NCI-H2227 (cell line): ENCODE results near the gene ABCC4.
A peak's percentile ranks its signal among the peaks of the same experiment; 100 is the strongest.

Experiments
- DNase-seq: peaks from one replicate; lab custom pipeline; 2025; ENCODE audit not compliant: unreplicated experiment; lab: John Stamatoyannopoulos, UW

The ABCC4 gene

DNA sequence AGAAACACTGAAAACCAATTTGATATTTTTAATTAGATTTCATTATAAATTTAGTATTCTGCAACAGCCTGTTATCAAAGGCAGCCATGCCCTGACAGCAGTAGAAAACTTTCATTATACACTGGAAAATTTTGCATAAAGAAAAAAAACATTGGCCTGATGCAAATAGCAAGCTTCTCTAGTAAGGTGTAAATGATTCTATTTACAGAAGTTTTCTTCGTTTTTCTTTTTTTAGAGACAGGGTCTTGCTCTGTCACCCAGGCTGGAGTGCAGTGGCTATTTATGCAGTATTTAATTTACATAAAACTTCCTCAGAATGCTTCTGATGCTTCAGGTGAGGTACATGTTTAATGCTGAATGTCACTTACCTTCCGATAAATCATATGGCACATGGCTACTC, 67.0 kb downstream of the ABCC4 start:
- no peak for DNase-seq

DNA sequence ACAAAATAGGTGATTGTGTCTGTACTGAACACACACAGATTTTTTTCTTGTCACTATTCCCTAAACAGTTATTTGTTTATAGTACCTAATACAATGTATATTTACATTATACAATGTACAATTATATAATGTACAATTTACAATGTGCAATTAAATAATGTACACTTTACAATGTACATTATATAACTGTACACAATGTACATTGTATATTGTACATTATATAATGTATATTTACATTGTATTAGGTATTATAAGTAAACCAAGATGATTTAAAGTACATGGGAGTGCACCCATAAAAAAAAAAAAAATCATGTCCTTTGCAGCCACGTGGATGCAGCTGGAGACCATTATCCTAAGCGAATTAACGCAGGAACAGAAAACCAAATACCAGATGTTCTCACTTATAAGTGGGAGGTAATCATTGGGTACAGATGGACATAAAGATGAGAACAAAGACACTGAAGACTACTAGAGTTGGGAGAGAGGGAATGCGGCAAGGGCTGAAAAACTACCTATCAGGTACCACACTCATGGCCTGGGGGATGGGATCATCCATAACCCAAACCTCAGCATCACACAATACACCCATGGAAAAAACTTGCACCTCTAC, 68.1 kb downstream of the ABCC4 start:
- peak; percentile 41 for DNase-seq

DNA sequence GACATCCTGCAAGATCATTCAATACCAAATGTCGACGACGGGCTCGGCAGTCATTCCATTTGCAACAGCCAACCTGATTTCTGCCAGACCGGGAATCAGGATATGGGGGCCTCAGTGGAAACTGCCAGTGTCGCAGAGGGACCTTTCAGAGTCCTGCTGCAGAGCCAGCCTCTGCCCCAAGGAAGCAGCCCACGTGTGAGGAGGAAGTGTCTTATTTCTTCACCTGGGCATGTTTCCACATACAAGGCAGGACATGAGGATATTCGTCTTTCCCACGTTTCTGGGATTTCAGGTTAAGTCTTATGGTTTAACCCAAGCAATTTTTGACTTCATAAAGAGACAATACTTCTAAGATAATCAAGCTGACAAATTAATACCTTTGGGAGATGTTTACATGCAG, 69.9 kb downstream of the ABCC4 start:
- DNase-seq = no peak

GRCh38 chr13:95229855-95230254, 71.4 kb downstream of the ABCC4 start:
- no peak for DNase-seq

- DNase-seq = no peak
These were observed 73.1 kb downstream of the ABCC4 start for GRCh38 chr13:95228130-95228529.

GRCh38 chr13:95226932-95227695, 74.1 kb downstream of the ABCC4 start:
- no peak for DNase-seq

DNA sequence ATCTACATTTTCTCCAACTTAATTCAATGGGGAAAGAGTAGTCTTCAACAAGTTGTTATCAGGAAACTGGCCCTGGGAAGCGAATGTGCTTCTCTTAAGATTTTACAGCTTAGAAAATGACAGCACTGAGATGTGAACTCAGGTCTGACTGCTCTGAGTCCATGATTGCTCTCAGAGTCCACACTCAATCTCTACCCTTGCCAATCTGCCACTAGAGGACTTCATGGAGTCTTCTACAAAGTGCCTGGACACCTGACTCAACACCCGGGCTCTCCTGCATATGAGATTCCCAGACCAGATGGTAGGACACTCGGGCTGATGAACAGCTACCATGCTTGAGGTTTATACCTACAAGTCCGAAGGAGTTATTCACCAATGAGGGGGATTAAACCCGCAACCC, 74.8 kb downstream of the ABCC4 start:
- DNase-seq = no peak

DNA sequence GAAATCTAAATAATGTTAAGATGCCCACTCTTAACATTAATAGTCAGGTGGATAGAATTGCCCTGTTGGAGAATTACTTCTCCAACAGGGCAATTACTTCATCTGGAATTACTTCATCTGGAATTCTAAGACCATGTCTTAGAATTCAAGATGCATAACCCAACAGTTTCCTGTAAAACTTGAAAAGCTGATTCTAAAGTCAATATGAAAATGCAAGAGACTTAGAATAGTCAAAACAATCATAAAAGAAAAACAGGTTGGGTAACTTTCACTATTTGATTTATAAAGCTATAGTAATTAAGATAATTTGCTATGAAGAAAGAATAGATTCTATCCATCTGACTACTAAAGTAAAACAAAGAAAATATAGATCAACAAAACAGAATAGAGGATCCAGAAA, 75.2 kb downstream of the ABCC4 start:
- no peak for DNase-seq

GRCh38 chr13:95224064-95224463, 77.2 kb downstream of the ABCC4 start:
- no peak for DNase-seq

- DNase-seq = no peak
These were observed 78.6 kb downstream of the ABCC4 start for GRCh38 chr13:95222733-95223018.

DNA sequence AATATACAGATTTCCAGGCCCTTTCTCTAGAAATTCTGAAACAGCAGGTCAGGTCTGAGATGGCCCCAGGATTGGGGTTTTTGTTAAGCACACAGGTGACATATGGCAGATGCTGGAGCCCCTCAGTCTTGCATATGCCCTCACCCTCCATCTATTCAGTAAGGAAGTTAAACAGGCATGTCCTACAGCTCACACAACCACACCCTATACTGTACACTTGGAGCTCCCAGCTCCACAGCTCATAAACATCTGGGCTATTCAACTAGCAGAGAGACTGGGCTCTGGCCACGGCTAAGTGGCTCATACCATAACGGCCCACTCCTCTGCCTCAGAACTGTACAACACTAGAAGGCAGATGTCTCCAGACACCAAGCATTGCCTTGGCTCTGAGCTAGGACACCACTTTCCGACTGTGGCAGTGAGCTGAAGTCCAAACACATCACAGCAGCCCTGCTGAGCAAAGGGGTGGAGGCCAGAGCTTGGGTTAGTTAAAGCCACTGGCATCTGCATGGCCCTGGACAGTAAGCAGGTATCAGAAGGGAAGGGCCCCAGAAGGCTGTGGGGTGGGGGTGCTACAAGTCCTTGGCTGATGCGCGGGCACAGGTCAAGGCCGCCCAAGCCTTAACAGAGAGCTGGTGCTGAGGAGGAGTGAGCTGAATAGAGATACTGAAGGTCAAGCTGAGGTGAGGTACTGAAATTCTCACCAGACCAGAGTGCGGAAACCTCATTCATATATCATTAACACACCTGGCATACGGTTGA, 79.1 kb downstream of the ABCC4 start:
- DNase-seq = no peak

GRCh38 chr13:95220611-95221010, 80.6 kb downstream of the ABCC4 start:
- no peak for DNase-seq

GRCh38 chr13:95217920-95218830, 83.1 kb downstream of the ABCC4 start:
- no peak for DNase-seq

DNA sequence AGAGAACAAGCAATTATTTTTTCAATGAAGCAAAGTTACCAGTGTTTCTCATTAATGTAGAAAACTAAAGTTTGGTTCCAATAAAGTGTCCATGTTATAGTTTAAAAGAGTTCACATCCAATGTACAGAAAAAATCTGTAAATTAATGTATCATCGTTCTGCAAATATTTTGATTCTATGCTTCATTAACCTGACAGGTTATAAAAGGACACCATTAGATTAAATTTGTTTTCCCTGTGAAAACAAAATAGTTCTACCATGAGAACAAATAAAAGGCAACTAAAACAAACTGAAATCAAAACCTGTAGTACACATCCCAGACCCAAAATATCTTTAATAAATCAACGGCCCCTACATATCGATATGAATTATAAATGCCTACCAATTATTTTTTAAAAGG, 85.1 kb downstream of the ABCC4 start:
- DNase-seq = no peak

GRCh38 chr13:95212983-95213850, 88.0 kb downstream of the ABCC4 start:
- no peak for DNase-seq

DNA sequence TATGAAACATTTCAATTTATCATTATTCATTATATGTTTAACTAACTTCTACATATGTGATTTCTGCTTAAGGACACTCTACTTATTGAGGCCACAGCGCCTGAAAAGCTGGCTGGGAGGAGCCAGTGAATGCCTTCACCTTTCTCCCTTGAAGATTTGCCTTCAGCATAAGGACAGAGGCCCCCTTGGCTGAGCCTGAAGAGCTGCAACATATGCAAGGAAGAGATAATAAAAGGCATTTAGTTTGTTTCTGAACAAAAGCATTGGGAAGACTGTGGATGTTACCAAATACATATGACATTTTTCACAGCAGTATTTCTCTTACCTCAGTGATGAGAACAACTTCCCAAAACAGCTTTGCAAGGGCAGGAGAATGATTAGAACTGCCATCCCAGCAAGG, 92.1 kb downstream of the ABCC4 start:
- no peak for DNase-seq

GRCh38 chr13:95207769-95208366, 93.4 kb downstream of the ABCC4 start:
- DNase-seq = no peak

GRCh38 chr13:95206116-95206515, 95.1 kb downstream of the ABCC4 start:
- DNase-seq = no peak

DNA sequence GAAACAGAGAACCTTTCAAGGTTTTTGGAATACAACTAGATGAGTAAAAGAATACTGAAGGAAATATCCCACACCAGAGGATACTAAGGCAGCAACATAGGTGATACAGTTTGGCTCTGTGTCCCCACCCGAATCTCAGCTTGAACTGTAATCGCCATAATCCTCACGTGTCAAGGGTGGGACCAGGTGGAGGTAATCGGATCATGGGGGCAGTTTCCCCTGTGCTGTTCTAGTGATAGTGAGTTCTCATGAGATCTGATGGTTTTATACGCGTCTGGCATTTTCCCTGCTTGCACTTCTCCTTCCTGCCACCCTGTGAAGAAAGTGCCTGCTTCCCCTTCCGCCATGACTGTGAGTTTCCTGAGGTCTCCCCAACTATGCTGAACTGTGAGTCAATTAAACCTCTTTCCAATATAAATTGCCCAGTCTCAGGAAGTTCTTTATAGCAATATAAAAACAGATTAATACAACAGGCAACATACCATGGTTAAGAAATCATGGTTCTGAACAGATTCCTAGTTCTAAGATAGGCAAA, 97.0 kb downstream of the ABCC4 start:
- DNase-seq = no peak
